Sigmoid colon (tissue), 4 donors: ENCODE results near the gene PLXNA4.

Experiments used
- POLR2A ChIP-seq, 2 donors: fragments of 450-650 bp; IDR thresholded peaks; one replicate each; pipeline ENCODE4 v1.6.1; 2016; ENCODE audit warnings: antibody characterized with exemption in 2 of 2, mild to moderate bottlenecking in 2 of 2, moderate library complexity in 2 of 2
- POLR2AphosphoS5 ChIP-seq, 4 donors: sonication (generic); formaldehyde crosslinking; IDR thresholded peaks; one replicate each; pipeline ENCODE4 v1.6.1; 2017; ENCODE audit warnings: antibody characterized with exemption in 4 of 4
- TF ChIP-seq, protein P1 (sequence below), 4 experiments: fragments of 450-650 bp in 3 of 4; fragments of 200-600 bp in 1 of 4; IDR thresholded peaks; one replicate each; pipeline ENCODE4 v1.5.1; 2016 to 2019; ENCODE audit warnings: antibody characterized with exemption in 4 of 4, mild to moderate bottlenecking in 3 of 4, moderate library complexity in 2 of 4

DNA sequence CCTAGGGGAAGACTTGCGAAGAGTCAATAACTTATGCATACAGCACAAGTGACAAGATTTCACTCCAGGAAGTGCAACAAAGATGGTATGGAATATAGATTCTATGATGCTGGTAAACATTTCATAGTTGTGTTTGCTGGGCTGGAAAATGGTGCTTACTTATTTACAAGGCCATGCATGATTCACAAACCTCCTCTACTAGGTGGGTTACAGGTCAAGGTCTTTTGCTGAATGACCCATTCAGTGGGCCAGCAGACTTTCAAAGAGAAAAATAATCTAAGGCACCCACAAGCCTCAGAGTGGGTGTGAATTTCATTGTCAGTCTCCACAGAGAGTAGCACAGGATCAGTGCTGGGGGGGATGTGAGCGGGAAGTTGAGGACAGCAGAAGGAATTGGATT, 378.5 kb downstream of the PLXNA4 start:
- TF ChIP-seq, protein P1, sequence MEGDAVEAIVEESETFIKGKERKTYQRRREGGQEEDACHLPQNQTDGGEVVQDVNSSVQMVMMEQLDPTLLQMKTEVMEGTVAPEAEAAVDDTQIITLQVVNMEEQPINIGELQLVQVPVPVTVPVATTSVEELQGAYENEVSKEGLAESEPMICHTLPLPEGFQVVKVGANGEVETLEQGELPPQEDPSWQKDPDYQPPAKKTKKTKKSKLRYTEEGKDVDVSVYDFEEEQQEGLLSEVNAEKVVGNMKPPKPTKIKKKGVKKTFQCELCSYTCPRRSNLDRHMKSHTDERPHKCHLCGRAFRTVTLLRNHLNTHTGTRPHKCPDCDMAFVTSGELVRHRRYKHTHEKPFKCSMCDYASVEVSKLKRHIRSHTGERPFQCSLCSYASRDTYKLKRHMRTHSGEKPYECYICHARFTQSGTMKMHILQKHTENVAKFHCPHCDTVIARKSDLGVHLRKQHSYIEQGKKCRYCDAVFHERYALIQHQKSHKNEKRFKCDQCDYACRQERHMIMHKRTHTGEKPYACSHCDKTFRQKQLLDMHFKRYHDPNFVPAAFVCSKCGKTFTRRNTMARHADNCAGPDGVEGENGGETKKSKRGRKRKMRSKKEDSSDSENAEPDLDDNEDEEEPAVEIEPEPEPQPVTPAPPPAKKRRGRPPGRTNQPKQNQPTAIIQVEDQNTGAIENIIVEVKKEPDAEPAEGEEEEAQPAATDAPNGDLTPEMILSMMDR (IDR thresholded peaks at IDR 0.05): no peak
- no peak for TF ChIP-seq POLR2A (IDR thresholded peaks at IDR 0.05)
- TF ChIP-seq POLR2AphosphoS5 (IDR thresholded peaks at IDR 0.05): no peak
